CD4-positive, alpha-beta memory T cell (primary cell): Measurements from ENCODE around the gene RAD9B. TPM values are rescaled to one million over a fixed set of nuclear protein-coding genes. Genes with fewer than 3 reads are reported as not detected.
A peak's percentile ranks its signal among the peaks of the same experiment; 100 is the strongest.
"Not testable (repeated sequence)": the region's sequence is repeated elsewhere in the genome, so short reads cannot be mapped to it uniquely, and the experiment has no call there.

Experiments
- CTCF ChIA-PET: fragments of 350-600 bp; sonication (Branson Sonifier 250); formaldehyde crosslinking; loops from one replicate; lab custom pipeline; 2021; ENCODE audit warnings: inconsistent platforms; ENCODE audit not compliant: partially characterized antibody; lab: Charles Lee
- POLR2A ChIA-PET: fragments of 350-600 bp; sonication (Branson Sonifier 250); formaldehyde crosslinking; loops from one replicate; lab custom pipeline; 2021; ENCODE audit not compliant: partially characterized antibody; lab: Charles Lee
- DNase-seq, 5 donors: peaks; one replicate each; pipeline versions ENCODE4 v3.0.0 to v3.0.0-alpha.2; 2020 to 2022; ENCODE audit warnings: mixed read lengths in 1 of 5
- H3K27ac ChIP-seq: one replicate; pipeline ENCODE4 v1.7.0; 2013; ENCODE audit warnings: low read depth, low read length
- H3K27me3 ChIP-seq: 2 replicates; pipeline ENCODE4 v1.7.0; 2013; ENCODE audit warnings: mild to moderate bottlenecking, low read length, moderate library complexity; ENCODE audit not compliant: insufficient read depth
- H3K36me3 ChIP-seq: 2 replicates; pipeline ENCODE4 v1.7.0; 2013; ENCODE audit warnings: mild to moderate bottlenecking, low read length, moderate library complexity; ENCODE audit not compliant: insufficient read depth
- H3K4me1 ChIP-seq: 2 replicates; pipeline ENCODE4 v1.7.0; 2013; ENCODE audit warnings: mild to moderate bottlenecking, low read length, moderate library complexity; ENCODE audit not compliant: insufficient read depth
- H3K4me3 ChIP-seq, 2 donors: one replicate each; pipeline ENCODE4 v1.7.0; 2013; ENCODE audit warnings: low read length in 2 of 2, mild to moderate bottlenecking in 1 of 2
- H3K9me3 ChIP-seq, 2 donors: one replicate each; pipeline ENCODE4 v1.7.0; 2013; ENCODE audit warnings: low read length in 2 of 2, control low read depth in 1 of 2; ENCODE audit not compliant: control insufficient read depth in 1 of 2
- H3K27ac Mint-ChIP-seq, 7 donors: one replicate each; pipeline ENCODE4 v1.8.0; 2020 to 2021; ENCODE audit warnings: mixed read lengths in 7 of 7, mild to moderate bottlenecking in 6 of 7, inconsistent platforms in 3 of 7, moderate library complexity in 3 of 7
- H3K27me3 Mint-ChIP-seq, 2 donors: one replicate each; pipeline ENCODE4 v1.8.0; 2020 to 2021; ENCODE audit warnings: mixed read lengths in 2 of 2
- H3K36me3 Mint-ChIP-seq, 2 donors: one replicate each; pipeline ENCODE4 v1.8.0; 2020 to 2021; ENCODE audit warnings: mixed read lengths in 2 of 2, inconsistent platforms in 1 of 2, mild to moderate bottlenecking in 1 of 2
- H3K4me1 Mint-ChIP-seq, 4 donors: one replicate each; pipeline ENCODE4 v1.8.0; 2020 to 2021; ENCODE audit warnings: mixed read lengths in 4 of 4, mild to moderate bottlenecking in 1 of 4
- H3K4me3 Mint-ChIP-seq, 8 donors: one replicate each; pipeline ENCODE4 v1.8.0; 2020 to 2021; ENCODE audit warnings: mixed read lengths in 8 of 8, mild to moderate bottlenecking in 7 of 8, moderate library complexity in 6 of 8, inconsistent platforms in 3 of 8
- H3K9me3 Mint-ChIP-seq, 8 donors: one replicate each; pipeline ENCODE4 v1.8.0; 2020 to 2021; ENCODE audit warnings: mixed read lengths in 8 of 8, mild to moderate bottlenecking in 5 of 8, inconsistent platforms in 3 of 8, moderate library complexity in 1 of 8
- intact Hi-C: fragments of 100-400 bp; cut with micrococcal nuclease; formaldehyde crosslinking; loops from one replicate; pipeline ENCODE4 v1.15.1; 2023
- polyA plus RNA-seq, 2 donors: library from polyadenylated mRNA; unstranded; fragments of 300-500 nt; fragmentation: Illumina TruSeq; gene quantifications; one replicate each; pipeline ENCODE4 v1.2.3, GENCODE V29; 2021
- total RNA-seq, 2 experiments: library from RNA; stranded (reverse); gene quantifications; one replicate each; pipeline ENCODE4 v1.2.3, GENCODE V29; 2021

RAD9B gene
- total and polyA plus RNA-seq, 4 experiments from 2014 or later, result 0.19 to 2.1 (median 0.86) TPM

DNA sequence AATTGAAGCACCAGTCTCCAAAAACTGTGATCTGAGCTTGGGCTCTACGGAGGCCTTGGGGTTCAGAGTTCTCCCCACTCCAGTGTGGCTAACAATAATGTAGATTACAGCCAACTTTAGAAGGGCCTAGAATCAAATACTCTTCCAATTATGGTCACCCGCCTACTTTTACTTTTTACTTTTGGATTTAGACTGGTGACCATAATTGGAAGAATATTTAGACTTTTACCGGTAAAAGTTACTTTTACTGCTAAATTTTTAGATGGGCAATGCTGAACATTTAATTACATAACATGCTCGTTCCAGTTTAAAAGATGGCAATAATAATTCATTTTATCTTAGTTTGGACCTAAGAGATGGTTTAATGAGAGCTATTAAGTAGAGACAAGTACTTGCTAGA lies 41.8 kb downstream of the RAD9B start:
- H3K27ac Mint-ChIP-seq, result peak overlapping the region in 2 of 7 donors; percentile 30 to 48
- no peaks in the 10 kb centered on the region for H3K9me3 Mint-ChIP-seq
- peaks cover 15% of the 10 kb centered on the region for H3K36me3 ChIP-seq
- POLR2A ChIA-PET, result interaction anchor here (2.3 kb wide), 1 partner anchor 57 kb away, joined by 8 read pairs; no protein-coding TSS in a partner anchor
- no peak for DNase-seq
- H3K27me3 ChIP-seq, result no peaks in the 10 kb centered on the region
- H3K27ac ChIP-seq, result no peak overlapping the region
- H3K4me1 Mint-ChIP-seq, result peaks cover 14 to 38% (median 20%) of the 10 kb centered on the region in 4 donors
- intact Hi-C loops, result no loop called here
- no peak overlapping the region for H3K4me3 Mint-ChIP-seq
- CTCF ChIA-PET, result interaction anchor here (1.0 to 2.2 kb wide), 6 partner anchors 8 to 94 kb away, joined by 3 to 8 read pairs (median 6); partner anchors contain the start of gene ARPC3
- H3K27me3 Mint-ChIP-seq, result no peaks in the 10 kb centered on the region
- no peaks in the 10 kb centered on the region for H3K9me3 ChIP-seq
- peaks cover 28 to 60% of the 10 kb centered on the region in 2 donors for H3K36me3 Mint-ChIP-seq
- peaks cover 5% of the 10 kb centered on the region for H3K4me1 ChIP-seq
- no peak overlapping the region for H3K4me3 ChIP-seq

DNA sequence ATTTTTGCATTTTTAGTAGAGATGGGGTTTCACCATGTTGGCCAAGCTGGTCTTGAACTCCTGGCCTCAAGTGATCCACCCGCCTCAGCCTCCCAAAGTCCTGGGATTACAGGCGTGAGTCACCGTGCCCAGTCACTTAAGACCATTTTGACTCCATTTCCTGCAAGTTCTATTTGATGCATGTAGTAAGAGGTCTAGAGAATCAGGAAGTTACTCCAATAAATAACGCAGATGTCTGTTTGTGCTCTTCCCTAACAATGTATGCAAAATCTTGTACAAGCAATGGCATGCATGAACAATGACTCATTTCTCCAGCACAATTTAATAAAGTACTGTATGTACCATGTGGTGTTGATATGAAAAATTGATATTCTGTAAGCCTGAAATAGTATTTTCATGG lies 43.1 kb downstream of the RAD9B start:
- intact Hi-C loops, H3K36me3 ChIP-seq, H3K4me1 ChIP-seq, H3K27me3 Mint-ChIP-seq, POLR2A ChIA-PET, H3K9me3 Mint-ChIP-seq, H3K27me3 ChIP-seq, H3K27ac ChIP-seq, H3K4me3 ChIP-seq, DNase-seq, H3K4me3 Mint-ChIP-seq, H3K9me3 ChIP-seq, H3K27ac Mint-ChIP-seq: not testable (repeated sequence)
- peaks cover 19 to 44% (median 25%) of the 10 kb centered on the region in 4 donors for H3K4me1 Mint-ChIP-seq
- CTCF ChIA-PET, result interaction anchor here (1.0 to 2.2 kb wide), 3 partner anchors 55 to 95 kb away, joined by 3 to 8 read pairs (median 7); partner anchors contain the start of gene ARPC3
- H3K36me3 Mint-ChIP-seq, result peaks cover 27 to 55% of the 10 kb centered on the region in 2 donors

DNA sequence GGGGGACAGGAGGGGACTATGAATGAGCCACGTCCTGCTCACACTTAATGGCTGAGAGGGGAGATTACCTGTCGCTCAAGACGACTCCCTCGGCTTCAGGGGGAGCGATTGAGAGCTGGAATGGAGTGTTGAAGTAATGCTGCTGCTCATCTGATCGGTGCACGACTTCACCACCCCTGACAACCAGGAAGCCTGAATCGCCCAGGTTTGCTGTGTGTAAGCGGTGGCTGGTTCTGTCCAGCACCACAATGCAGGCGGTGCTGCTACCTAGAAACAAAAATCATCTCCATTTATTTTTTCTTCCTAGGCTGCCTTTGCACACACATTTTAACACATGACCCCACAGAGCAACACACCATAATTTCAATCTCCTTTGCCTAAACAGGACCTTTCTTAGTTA lies 43.7 kb downstream of the RAD9B start:
- intact Hi-C loops, result no loop called here

DNA sequence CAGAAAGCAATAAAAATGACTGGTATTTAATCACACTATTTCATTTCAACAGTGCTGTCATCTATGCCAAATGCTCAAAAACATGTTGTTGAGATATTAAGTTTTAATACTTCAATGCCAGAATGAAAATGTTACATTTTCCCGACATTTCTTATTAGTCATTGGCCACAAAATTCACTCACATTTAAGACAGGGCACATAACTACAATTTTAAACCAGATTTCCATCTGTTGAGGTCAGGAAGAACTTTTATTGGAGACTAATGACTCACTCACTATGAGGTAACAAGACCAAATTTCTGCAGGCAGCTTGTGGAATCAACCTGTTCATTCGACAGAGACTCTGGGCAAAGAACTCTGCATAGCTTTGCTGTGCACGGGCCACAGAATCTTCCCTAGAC lies 44.2 kb downstream of the RAD9B start:
- Mint-ChIP-seq H3K36me3 (peaks cover 35 to 61% of the 10 kb centered on the region in 2 donors), H3K27ac (peak overlapping the region in 4 of 7 donors; percentile 14 to 58 (median 37)), H3K27me3 (no peaks in the 10 kb centered on the region), H3K9me3 (no peaks in the 10 kb centered on the region), H3K4me3 (no peak overlapping the region), H3K4me1 (peaks cover 20 to 49% (median 25%) of the 10 kb centered on the region in 4 donors)
- no peak for DNase-seq
- H3K36me3 ChIP-seq, result peaks cover 11% of the 10 kb centered on the region
- H3K27me3 ChIP-seq, result no peaks in the 10 kb centered on the region
- peaks cover 5% of the 10 kb centered on the region for H3K4me1 ChIP-seq
- intact Hi-C loops, result no loop called here
- ChIA-PET POLR2A (no interaction called here), CTCF (no interaction called here)
- no peaks in the 10 kb centered on the region for H3K9me3 ChIP-seq
- H3K4me3 ChIP-seq, result no peak overlapping the region
- H3K27ac ChIP-seq, result no peak overlapping the region

More for the DNA sequence above, 43.7 kb downstream of the RAD9B start:
- POLR2A ChIA-PET, result no interaction called here
- Histone ChIP-seq H3K27me3 (no peaks in the 10 kb centered on the region), H3K36me3 (peaks cover 11% of the 10 kb centered on the region), H3K9me3 (no peaks in the 10 kb centered on the region), H3K4me3 (no peak overlapping the region), H3K4me1 (peaks cover 5% of the 10 kb centered on the region), H3K27ac (no peak overlapping the region)
- Mint-ChIP-seq H3K27ac (peak overlapping the region in 3 of 7 donors; percentile 31 to 58 (median 46)), H3K27me3 (no peaks in the 10 kb centered on the region), H3K9me3 (no peaks in the 10 kb centered on the region), H3K4me1 (peaks cover 19 to 46% (median 25%) of the 10 kb centered on the region in 4 donors), H3K36me3 (peaks cover 31 to 59% of the 10 kb centered on the region in 2 donors), H3K4me3 (no peak overlapping the region)
- CTCF ChIA-PET, result interaction anchor here (1.0 kb wide), 1 partner anchor 56 kb away, joined by 3 read pairs; no protein-coding TSS in a partner anchor
- no peak for DNase-seq

DNA sequence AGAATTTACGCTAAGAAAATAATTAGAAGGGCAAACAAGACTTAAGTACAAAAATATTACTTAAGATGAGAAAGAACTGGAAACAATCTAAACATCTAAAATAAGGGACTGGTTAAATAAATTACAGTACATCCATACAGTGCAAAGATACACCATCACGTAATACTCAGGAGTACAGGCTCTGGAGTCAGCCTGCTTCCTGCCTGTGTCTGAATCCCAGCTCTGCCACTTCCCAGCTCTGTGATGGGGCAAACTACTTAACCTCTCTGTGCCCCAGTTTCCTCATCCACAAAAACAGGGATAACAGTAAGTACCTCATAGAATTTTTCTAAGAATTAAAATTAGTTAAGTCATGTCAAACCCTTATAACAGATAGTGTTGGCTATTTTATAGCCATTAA lies 45.0 kb downstream of the RAD9B start:
- Histone ChIP-seq H3K9me3 (no peaks in the 10 kb centered on the region), H3K36me3 (peaks cover 14% of the 10 kb centered on the region), H3K27ac (no peak overlapping the region), H3K4me1 (peaks cover 5% of the 10 kb centered on the region), H3K27me3 (no peaks in the 10 kb centered on the region), H3K4me3 (no peak overlapping the region)
- ChIA-PET CTCF (interaction anchor here (8.7 kb wide), 1 partner anchor 55 kb away, joined by 282 read pairs; no protein-coding TSS in a partner anchor), POLR2A (no interaction called here)
- no peak for DNase-seq
- intact Hi-C loops, result no loop called here
- H3K36me3 Mint-ChIP-seq, result peaks cover 37 to 65% of the 10 kb centered on the region in 2 donors
- no peaks in the 10 kb centered on the region for H3K27me3 Mint-ChIP-seq
- H3K9me3 Mint-ChIP-seq, result no peaks in the 10 kb centered on the region
- no peak overlapping the region for H3K4me3 Mint-ChIP-seq
- peaks cover 24 to 53% (median 29%) of the 10 kb centered on the region in 4 donors for H3K4me1 Mint-ChIP-seq
- H3K27ac Mint-ChIP-seq, result peak overlapping the region in 1 of 7 donors; percentile 33

DNA sequence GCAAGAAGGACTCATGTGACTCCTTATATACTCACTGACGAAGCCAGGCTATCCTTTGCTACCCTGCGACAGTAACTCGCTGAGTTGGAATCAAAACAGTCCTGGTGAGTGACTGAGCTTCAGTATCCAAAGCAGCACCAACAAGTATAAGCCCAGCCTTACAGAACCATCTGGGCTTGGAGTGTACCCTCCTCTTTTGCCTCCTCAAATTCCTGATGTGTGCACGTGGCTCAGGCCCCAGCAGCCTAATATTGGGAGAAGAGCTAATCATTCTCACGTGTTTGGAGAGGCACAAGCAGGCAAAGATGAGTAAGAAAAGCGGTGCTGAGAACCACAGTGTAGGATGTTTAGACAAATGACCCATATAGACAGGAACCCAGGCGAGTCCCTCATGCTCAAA lies 46.5 kb downstream of the RAD9B start:
- Histone ChIP-seq H3K36me3 (peaks cover 7% of the 10 kb centered on the region), H3K4me3 (no peak overlapping the region), H3K4me1 (peaks cover 9% of the 10 kb centered on the region), H3K9me3 (no peaks in the 10 kb centered on the region), H3K27ac (no peak overlapping the region), H3K27me3 (no peaks in the 10 kb centered on the region)
- peaks cover 29 to 57% of the 10 kb centered on the region in 2 donors for H3K36me3 Mint-ChIP-seq
- ChIA-PET POLR2A (interaction anchor here (0.8 to 1.8 kb wide), 3 partner anchors 17 to 98 kb away, joined by 3 to 4 read pairs (median 4); partner anchors contain the start of genes ARPC3 and FAM216A), CTCF (interaction anchor here (0.6 to 8.7 kb wide), 6 partner anchors 9 to 349 kb away, joined by 3 to 282 read pairs (median 3); no protein-coding TSS in a partner anchor)
- no peak overlapping the region for H3K4me3 Mint-ChIP-seq
- DNase-seq, result no peak
- H3K9me3 Mint-ChIP-seq, result no peaks in the 10 kb centered on the region
- H3K4me1 Mint-ChIP-seq, result peaks cover 23 to 47% (median 26%) of the 10 kb centered on the region in 4 donors
- peak overlapping the region in 6 of 7 donors; percentile 6 to 78 (median 56) for H3K27ac Mint-ChIP-seq
- intact Hi-C loops, result no loop called here
- H3K27me3 Mint-ChIP-seq, result no peaks in the 10 kb centered on the region

DNA sequence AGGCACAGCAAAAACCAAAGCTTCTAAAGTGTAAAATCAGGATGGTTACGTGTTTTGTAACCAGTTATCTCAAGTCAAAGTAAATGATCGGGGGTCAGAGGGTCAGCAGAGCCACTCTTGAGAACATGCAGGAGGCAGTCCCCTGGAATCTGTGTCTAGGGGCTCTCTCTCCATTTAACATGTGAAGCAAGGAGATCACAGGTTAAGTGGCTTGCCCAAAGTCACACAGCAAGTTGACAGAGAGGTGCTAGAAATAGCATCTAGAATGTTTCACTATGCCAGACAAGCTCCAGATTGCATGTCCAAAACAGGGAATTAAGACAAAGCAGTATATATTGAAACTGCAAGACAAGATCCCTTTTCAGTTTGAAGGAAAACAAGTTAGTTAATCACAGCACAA lies 47.6 kb downstream of the RAD9B start:
- H3K9me3 Mint-ChIP-seq, result no peaks in the 10 kb centered on the region
- H3K27me3 Mint-ChIP-seq, result no peaks in the 10 kb centered on the region
- ChIA-PET CTCF (interaction anchor here (0.7 to 8.7 kb wide), 3 partner anchors 52 to 92 kb away, joined by 3 to 282 read pairs (median 3); no protein-coding TSS in a partner anchor), POLR2A (interaction anchor here (0.6 to 1.8 kb wide), 3 partner anchors 55 to 481 kb away, joined by 3 to 5 read pairs (median 4); partner anchors contain the start of gene ARPC3)
- intact Hi-C loops, result no loop called here
- Histone ChIP-seq H3K27me3 (no peaks in the 10 kb centered on the region), H3K9me3 (no peaks in the 10 kb centered on the region), H3K4me1 (peaks cover 12% of the 10 kb centered on the region), H3K4me3 (no peak overlapping the region), H3K27ac (no peak overlapping the region), H3K36me3 (peaks cover 7% of the 10 kb centered on the region)
- H3K27ac Mint-ChIP-seq, result peak overlapping the region in 4 of 7 donors; percentile 1 to 43 (median 29)
- peaks cover 29 to 50% of the 10 kb centered on the region in 2 donors for H3K36me3 Mint-ChIP-seq
- no peak overlapping the region for H3K4me3 Mint-ChIP-seq
- peaks cover 23 to 45% (median 28%) of the 10 kb centered on the region in 4 donors for H3K4me1 Mint-ChIP-seq
- DNase-seq, result no peak
